Smooth muscle cell (in vitro differentiated cells): ENCODE data around the gene CCDC149. TPM values are rescaled to one million over a fixed set of nuclear protein-coding genes. Genes with fewer than 3 reads are reported as not detected.

Source experiments
- DNase-seq: peaks from one replicate; lab custom pipeline; 2025; ENCODE audit not compliant: unreplicated experiment; lab: John Stamatoyannopoulos, UW
- H2AFZ ChIP-seq: fragments of 200-600 bp; sonication (generic); 2 replicates; pipeline ENCODE4 v1.6.0; 2016; ENCODE audit warnings: antibody characterized with exemption, low read depth, mild to moderate bottlenecking
- H3F3A ChIP-seq: fragments of 200-600 bp; sonication (generic); 2 replicates; pipeline ENCODE4 v1.6.0; 2017; ENCODE audit warnings: antibody characterized with exemption, low read depth
- H3K27ac ChIP-seq: fragments of 200-600 bp; sonication (generic); 2 replicates; pipeline ENCODE4 v1.5.1; 2016; ENCODE audit warnings: low read depth, mild to moderate bottlenecking
- H3K27me3 ChIP-seq: fragments of 200-600 bp; sonication (generic); 2 replicates; pipeline ENCODE4 v1.6.1; 2016; ENCODE audit warnings: low read depth, mild to moderate bottlenecking
- H3K36me3 ChIP-seq: fragments of 200-600 bp; sonication (generic); 2 replicates; pipeline ENCODE4 v1.5.1; 2016; ENCODE audit warnings: low read depth
- H3K4me1 ChIP-seq: fragments of 200-600 bp; sonication (generic); 2 replicates; pipeline ENCODE4 v1.5.1; 2016; ENCODE audit warnings: low read depth
- H3K4me2 ChIP-seq: fragments of 200-600 bp; sonication (generic); 2 replicates; pipeline ENCODE4 v1.6.0; 2016; ENCODE audit warnings: mild to moderate bottlenecking
- H3K4me3 ChIP-seq: fragments of 200-600 bp; sonication (generic); 2 replicates; pipeline ENCODE4 v1.5.1; 2016; ENCODE audit warnings: mild to moderate bottlenecking
- H3K79me2 ChIP-seq: fragments of 200-600 bp; sonication (generic); 2 replicates; pipeline ENCODE4 v1.6.0; 2016; ENCODE audit warnings: low read depth, mild to moderate bottlenecking
- H3K9ac ChIP-seq: fragments of 200-600 bp; sonication (generic); 2 replicates; pipeline ENCODE4 v1.6.0; 2016; ENCODE audit warnings: low read depth
- H3K9me3 ChIP-seq: fragments of 200-600 bp; sonication (generic); replicated peaks from 2 replicates; pipeline ENCODE4 v1.5.1; 2016; ENCODE audit warnings: low read depth
- H4K20me1 ChIP-seq: fragments of 200-600 bp; sonication (generic); 2 replicates; pipeline ENCODE4 v1.6.0; 2016; ENCODE audit warnings: low read depth
- CTCF ChIP-seq: fragments of 200-600 bp; sonication (generic); IDR thresholded peaks from 2 replicates; pipeline ENCODE4 v1.5.1; 2017; ENCODE audit warnings: borderline replicate concordance, mild to moderate bottlenecking, antibody characterized with exemption; ENCODE audit not compliant: insufficient read depth, poor library complexity, severe bottlenecking
- WGBS: methylation state at CpG from one replicate; pipeline ENCODE4 v1.1.7; 2016; ENCODE audit warnings: low lambda C conversion rate; 5-methylcytosine and 5-hydroxymethylcytosine counted together
- polyA plus RNA-seq: library from polyadenylated mRNA; unstranded; fragments of >200 nt; fragmentation: Nextera tagmentation; extraction: Ambion mirVana; gene quantifications from 2 replicates; pipeline ENCODE4 v1.2.1, GENCODE V29; 2016
- total RNA-seq: library from RNA; depleted of rRNA; stranded (reverse); fragments of >200 nt; gene quantifications from 2 replicates; pipeline ENCODE4 v1.2.3, GENCODE V29; 2014

Gene CCDC149
- total and polyA plus RNA-seq, 2 experiments from 2014 or later, result 5.5 to 10.7 TPM

GRCh38 chr4:24793219-24794005 is 119.4 kb downstream of the CCDC149 start:
- TF ChIP-seq CTCF, result no peak
- peaks cover 9% of the 10 kb centered on the region for H3F3A ChIP-seq
- no peak for DNase-seq
- H2AFZ ChIP-seq, result no peak overlapping the region
- H3K27ac ChIP-seq, result peak overlapping the region; percentile 84
- H3K79me2 ChIP-seq, result no peaks in the 10 kb centered on the region
- peak overlapping the region; percentile 84 for H3K4me2 ChIP-seq
- H3K4me1 ChIP-seq, result peaks cover 8% of the 10 kb centered on the region
- no peaks in the 10 kb centered on the region for H3K36me3 ChIP-seq
- H3K9me3 ChIP-seq, result no peaks in the 10 kb centered on the region
- no peaks in the 10 kb centered on the region for H4K20me1 ChIP-seq
- no peak overlapping the region for H3K4me3 ChIP-seq
- WGBS, result 78% methylated on average over 8 of the region's 8 CpGs
- no peak overlapping the region for H3K9ac ChIP-seq
- peaks cover 4% of the 10 kb centered on the region for H3K27me3 ChIP-seq

GRCh38 chr4:24792552-24792951 is 120.3 kb downstream of the CCDC149 start:
- no peaks in the 10 kb centered on the region for H3K36me3 ChIP-seq
- 80% methylated on average over 4 of the region's 4 CpGs for WGBS

GRCh38 chr4:24791043-24791442 is 121.8 kb downstream of the CCDC149 start:
- H3K9ac ChIP-seq, result no peak overlapping the region
- H4K20me1 ChIP-seq, result no peaks in the 10 kb centered on the region
- no peak for DNase-seq
- no peak overlapping the region for H3K4me3 ChIP-seq
- peaks cover 9% of the 10 kb centered on the region for H3F3A ChIP-seq
- H3K4me1 ChIP-seq, result peaks cover 7% of the 10 kb centered on the region
- H3K27me3 ChIP-seq, result no peaks in the 10 kb centered on the region
- H3K27ac ChIP-seq, result no peak overlapping the region
- H2AFZ ChIP-seq, result no peak overlapping the region
- H3K9me3 ChIP-seq, result no peaks in the 10 kb centered on the region
- H3K36me3 ChIP-seq, result no peaks in the 10 kb centered on the region
- H3K79me2 ChIP-seq, result no peaks in the 10 kb centered on the region
- no peak for TF ChIP-seq CTCF
- H3K4me2 ChIP-seq, result no peak overlapping the region

More at GRCh38 chr4:24792552-24792951, 120.3 kb downstream of the CCDC149 start:
- Histone ChIP-seq H4K20me1 (no peaks in the 10 kb centered on the region), H3K4me3 (no peak overlapping the region), H3K4me1 (peaks cover 8% of the 10 kb centered on the region), H3K27ac (no peak overlapping the region), H3K9me3 (no peaks in the 10 kb centered on the region), H3K27me3 (no peaks in the 10 kb centered on the region), H3K4me2 (no peak overlapping the region), H2AFZ (no peak overlapping the region), H3K79me2 (no peaks in the 10 kb centered on the region), H3K9ac (no peak overlapping the region), H3F3A (peaks cover 9% of the 10 kb centered on the region)
- no peak for TF ChIP-seq CTCF
- no peak for DNase-seq

- no peaks in the 10 kb centered on the region for H3K79me2 ChIP-seq
- no peak overlapping the region for H3K9ac ChIP-seq
- H3K4me3 ChIP-seq, result no peak overlapping the region
- TF ChIP-seq CTCF, result no peak
- H3K27ac ChIP-seq, result no peak overlapping the region
- WGBS, result 80% methylated on average over 3 of the region's 3 CpGs
- no peaks in the 10 kb centered on the region for H3K4me1 ChIP-seq
- H3F3A ChIP-seq, result peaks cover 9% of the 10 kb centered on the region
- H3K27me3 ChIP-seq, result no peaks in the 10 kb centered on the region
- no peaks in the 10 kb centered on the region for H4K20me1 ChIP-seq
- H3K9me3 ChIP-seq, result no peaks in the 10 kb centered on the region
- no peak overlapping the region for H2AFZ ChIP-seq
- DNase-seq, result no peak
- no peak overlapping the region for H3K4me2 ChIP-seq
- H3K36me3 ChIP-seq, result no peaks in the 10 kb centered on the region
These were observed 129.3 kb downstream of the CCDC149 start for GRCh38 chr4:24783506-24783905.
